Hindlimb muscle (tissue), 1 donor: ENCODE data around the gene ISYNA1. TPM values are rescaled to one million over a fixed set of nuclear protein-coding genes. Genes with fewer than 3 reads are reported as not detected.

Experiments
- DNase-seq: peaks from one replicate; pipeline ENCODE4 v3.0.0-alpha.2; 2013
- polyA plus RNA-seq: library from polyadenylated mRNA; unstranded; fragments of 120-200 nt; gene quantifications from one replicate; pipeline ENCODE4 v1.2.1, GENCODE V29; 2013; ENCODE audit not compliant: insufficient read length

ISYNA1 gene
- polyA plus RNA-seq, 1 donor: 231 TPM

DNA sequence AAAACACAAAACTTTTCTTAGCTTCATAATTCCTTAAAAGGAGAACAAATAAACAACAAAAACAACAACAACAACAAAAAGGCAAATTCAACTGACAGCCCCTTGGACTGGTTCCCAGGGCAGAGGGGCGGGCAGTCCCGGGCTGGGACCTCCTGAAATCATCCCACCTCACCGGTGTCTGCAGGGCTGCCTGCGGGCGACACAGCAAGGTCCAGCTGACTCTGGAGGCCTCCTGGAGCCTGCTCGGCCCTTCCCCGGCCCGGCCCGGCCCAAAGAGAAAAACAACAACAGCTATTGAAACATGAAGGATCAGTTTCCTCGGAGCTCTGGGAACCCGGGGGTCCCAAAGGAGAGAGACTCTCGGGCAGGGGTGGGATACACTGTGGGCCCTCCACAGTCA, 5.0 kb upstream of the ISYNA1 start:
- DNase-seq: no peak

DNA sequence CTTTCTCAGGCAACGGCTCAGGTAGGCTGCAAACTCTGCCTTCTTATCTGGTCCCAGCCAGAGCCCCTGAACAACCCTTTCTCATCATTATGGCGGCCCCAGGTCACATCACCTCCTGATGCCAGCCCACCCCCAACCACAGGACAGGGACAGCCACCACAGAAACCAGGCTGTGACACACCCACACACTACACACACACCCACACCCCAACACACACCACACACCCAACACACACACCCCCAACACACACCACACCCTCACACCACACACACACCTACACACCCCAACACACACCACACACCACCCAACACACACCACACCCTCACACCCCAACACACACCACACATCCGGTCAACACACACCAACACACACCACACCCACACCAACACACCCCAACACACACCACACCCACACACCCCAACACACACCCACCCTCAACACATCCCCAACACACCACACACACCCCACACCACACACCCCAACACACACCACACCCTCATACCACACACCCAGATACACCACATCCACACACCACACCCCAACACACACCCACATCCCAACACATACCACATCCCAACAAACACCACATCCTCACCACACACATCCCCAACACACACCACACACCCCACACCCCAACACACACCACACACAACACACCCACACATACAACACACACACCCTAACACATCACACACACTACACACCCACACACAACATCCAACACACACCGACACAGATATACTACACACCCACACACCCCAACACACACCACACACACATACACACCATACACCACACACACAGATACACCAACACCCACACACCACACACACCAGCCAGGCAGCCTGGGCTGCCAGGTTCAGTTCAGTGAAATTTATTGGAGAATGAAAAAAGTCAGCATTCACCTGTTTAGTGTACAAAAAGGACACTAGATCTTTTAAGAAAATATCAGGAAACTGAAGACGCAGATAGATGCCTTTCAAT, 4.2 kb upstream of the ISYNA1 start:
- no peak for DNase-seq

DNA sequence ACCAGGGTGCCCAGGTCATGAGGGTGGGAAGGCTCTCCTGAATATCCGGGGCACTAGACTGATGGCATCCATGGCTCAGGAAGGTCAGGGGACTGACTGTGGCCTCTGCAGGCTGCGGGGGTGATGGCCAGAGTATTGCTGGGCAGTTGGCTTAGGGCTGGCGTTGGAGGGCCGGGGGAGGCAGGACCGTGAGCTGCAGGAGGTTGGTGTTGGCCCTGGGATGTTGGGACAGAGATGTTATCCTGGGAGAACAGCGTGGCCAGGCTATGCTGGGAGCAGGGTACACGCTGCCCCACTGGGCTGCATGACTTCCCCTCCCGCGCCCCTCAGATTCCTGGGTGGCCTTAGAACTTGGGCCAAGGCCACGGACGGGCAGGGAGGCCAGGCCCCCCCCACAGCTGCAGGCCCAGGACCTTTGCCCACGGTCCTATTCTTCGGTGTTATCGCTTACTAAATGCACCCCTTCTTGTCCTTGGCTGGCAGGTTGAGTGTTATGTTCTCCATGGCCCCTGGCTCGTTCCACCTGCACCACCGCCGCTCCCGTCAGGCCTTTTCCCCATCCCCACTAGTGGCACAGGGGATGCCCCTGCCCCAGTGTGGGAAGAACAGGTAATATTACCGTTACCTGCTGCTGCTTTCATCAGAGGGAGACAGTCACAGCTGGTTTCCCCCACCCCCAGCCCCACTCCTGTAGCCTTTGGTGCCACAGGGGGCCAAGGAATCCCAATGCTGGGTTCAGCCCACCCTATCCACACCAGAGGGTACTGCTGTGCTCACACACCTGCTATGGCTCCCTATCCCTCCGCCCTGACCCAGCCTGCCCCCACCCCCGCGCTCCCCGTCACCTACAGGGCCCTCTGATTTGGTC, 3.2 kb upstream of the ISYNA1 start:
- no peak for DNase-seq

DNA sequence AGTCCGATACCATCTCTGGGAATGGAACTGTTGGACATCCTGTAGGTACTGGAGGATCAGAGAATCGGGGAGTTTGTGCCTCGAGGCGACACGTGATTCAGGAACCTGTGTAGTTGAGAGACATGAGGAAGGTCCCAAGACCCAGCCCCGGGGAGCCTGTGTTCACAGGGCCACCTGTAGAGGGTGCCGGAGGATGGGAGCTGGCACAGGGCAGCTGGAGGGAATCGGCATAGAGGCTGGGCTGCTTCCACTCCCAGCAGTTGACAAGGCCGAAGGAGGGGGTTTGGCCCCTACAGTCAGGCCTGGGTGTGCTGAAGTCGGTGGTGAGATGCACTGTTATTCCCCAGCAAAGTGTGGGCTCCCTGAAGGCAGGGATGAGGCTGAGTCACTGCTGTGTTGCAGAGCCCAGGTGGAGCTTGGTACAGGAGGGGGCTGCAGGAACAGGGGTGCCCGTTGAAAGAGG, 2.5 kb upstream of the ISYNA1 start:
- no peak for DNase-seq

- no peak for DNase-seq
Observed at GRCh38 chr19:18439910-18440237, 1.9 kb upstream of the ISYNA1 start.

GRCh38 chr19:18439025-18439909, 1.3 kb upstream of the ISYNA1 start:
- no peak for DNase-seq

- no peak for DNase-seq
Observed at GRCh38 chr19:18438331-18439024, 545 bp upstream of the ISYNA1 start.

GRCh38 chr19:18436671-18437490, 1.1 kb downstream of the ISYNA1 start:
- no peak for DNase-seq

DNA sequence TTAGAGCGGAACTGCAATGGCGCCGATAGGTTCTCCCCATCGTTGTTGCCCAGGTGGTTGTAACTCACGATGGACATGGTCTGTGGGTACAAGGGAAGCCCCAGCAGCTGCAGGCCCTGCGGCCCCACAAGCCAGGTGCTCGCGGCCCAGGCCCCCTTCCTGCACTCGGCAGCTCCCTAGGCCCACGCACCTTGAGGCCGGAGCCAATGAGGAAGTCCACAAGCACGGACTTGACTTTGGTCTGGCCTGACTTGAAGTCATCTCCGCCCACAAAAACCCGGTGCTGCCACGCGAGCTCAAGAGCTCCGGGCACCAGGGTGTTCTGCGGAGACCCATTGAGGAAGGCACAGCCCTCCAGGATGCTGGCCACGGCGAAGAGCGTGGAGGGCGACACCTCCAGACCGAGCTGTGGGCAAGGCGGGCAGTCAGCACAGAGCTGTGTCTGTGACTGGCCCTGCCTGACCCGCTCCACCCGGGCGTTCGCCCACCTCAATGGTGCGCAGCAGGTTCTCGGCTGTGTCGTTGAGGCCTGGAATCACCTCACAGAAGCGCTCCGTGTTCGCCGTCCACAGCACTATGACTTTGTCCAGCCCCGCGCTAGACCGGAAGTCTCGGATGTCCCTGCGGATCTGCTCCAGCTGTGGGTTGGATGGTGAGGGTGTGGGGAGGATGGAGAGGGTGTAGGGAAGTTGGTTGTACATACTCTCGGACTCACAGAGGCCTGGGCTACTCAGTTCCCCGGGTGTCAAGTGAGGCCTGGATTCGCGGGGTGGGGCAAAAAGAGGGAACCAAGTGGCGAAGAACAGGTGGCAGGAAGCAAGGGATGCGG, 1.9 kb downstream of the ISYNA1 start:
- no peak for DNase-seq

DNA sequence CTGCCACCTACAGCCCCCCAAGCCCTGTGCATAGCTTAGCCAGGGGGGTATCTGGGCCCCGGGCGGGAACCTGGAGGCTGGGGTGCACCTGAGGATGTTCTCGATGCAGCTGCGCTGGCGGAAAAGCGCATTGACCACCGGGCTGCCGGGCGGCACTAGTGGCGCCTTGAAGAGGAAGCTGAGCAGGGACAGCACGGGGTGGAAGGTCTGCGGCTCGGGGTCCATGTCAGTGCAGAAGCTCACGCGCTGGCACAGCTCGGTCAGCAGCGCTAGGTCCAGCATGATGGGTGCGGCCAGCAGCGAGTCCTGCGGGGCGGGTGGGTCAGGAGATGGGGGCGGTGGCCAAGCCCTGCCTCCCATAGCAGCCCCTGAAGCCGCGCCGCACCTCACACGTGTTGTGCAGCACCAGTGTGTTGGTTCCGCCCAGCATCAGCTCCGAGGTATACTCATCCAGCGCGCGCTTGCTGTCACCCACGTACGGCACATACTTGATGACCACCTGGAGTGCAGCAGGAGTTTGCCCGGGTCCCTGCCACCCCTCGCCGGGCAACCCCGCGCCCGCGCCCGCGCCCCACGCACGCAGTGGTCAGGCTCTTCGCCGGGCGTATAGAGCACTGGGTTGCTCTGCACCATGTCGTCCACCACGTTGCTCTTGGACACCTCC, 2.6 kb downstream of the ISYNA1 start:
- DNase-seq: no peak

DNA sequence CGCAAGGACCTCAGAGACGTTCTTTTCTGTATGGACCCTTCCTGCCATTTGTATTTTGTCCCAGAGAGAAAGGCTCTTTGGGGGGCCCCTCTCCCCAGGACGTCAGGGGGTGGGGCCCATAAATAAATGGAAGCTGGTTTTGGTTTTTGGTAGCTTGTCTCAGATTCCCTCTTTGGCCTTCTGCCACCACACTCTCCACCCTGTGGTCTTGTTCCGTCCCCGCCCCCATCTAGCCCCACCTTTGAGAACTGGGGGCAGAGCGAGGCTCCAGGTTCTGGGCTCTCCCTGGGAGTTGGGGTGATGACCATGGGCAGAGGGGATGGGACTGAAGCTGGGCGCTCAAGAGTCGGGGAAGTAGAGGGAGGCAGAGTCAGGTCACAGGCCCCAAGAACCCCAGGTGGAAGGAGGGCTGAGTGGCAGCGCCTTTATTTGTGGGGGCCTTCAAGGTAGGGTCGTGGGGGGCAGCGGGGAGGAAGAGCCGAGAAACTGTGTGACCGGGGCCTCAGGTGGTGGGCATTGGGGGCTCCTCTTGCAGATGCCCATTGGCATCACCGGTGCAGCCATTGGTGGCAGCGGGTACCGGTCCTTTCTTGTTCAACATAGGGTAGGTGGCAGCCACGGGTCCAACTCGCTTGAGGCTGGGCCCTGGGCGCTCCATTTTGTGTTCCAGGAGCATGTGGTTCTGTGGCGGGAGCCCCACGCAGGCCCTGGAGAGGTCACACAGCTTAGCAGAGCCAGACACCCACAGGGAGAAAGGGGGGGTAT, 3.3 kb downstream of the ISYNA1 start:
- DNase-seq: no peak

- no peak for DNase-seq
Observed at GRCh38 chr19:18433735-18434398, 4.1 kb downstream of the ISYNA1 start.

DNA sequence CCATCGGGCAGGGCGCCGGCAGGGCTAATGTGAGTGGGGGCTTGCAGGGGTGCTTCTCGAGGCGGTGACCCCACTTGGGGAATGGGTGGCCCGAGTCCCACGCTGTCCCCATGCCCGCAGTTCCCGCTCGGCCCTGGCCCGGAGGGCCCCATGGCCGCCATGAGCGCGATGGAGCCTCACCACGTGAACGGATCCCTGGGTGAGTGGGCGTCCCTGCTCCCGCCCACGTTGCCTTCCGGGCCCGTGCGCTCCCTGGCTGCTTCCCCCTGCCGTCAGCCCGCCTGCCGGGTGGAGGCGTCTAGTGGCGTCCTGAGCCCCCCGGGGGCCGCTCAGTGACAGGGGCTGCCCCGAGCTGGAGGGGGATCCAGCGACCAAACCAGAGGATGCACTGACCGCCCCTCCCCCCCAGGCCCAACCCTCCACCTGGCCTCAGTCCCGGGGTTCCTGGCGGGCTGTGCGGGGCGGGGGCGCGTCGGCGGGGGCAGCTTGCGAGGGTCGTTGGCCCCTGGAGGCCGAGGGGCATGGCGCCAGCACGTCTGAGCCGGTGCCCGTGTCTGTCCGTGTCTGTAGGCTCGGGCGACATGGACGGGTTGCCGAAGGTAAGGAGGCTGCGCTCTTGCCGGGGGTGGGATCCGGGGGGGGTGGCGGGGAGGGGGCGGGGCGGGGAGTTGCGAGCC, 4.8 kb downstream of the ISYNA1 start:
- no peak for DNase-seq

DNA sequence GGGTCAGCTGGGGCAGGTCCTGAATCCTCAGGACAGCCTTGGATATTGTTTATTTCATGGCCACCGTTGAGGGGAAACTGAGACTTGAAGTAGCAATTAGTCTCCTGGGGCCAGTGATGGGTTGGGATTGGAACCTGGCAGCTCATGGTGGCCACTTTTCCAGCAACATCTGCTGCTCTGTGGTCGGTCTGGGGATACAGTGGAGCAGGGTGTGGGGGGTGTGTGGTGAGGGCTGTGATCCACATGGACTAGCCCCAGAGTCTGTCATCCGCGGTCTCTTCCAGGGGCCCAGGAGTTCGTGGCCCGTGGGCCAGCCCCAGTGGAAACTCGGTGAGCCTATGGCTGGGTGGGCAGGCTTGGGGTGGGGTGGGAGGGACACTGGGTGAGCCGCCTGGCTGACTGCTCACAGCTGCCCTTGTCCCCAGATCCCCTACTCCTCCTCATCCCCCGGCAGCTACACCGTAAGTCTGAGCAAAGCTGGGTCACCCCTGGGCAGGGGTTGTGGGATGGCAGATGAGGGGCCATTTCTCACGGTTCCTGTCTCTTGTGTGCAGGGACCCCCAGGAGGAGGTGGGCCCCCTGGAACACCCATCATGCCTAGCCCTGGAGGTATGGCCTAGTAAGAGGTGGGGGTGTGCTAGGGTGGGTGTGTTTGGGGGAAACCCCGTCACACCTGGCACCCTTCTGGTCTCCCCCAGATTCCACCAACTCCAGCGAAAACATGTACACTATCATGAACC, 5.5 kb downstream of the ISYNA1 start:
- DNase-seq: no peak

- DNase-seq: no peak
Observed at GRCh38 chr19:18431351-18432197, 6.4 kb downstream of the ISYNA1 start.
